ENCODE data around the gene NENF. TPM values are rescaled to one million over a fixed set of nuclear protein-coding genes. Genes with fewer than 3 reads are reported as not detected.

Gene NENF
- total RNA-seq, 1 experiment from 2014 or later, result 72.4 TPM

DNA sequence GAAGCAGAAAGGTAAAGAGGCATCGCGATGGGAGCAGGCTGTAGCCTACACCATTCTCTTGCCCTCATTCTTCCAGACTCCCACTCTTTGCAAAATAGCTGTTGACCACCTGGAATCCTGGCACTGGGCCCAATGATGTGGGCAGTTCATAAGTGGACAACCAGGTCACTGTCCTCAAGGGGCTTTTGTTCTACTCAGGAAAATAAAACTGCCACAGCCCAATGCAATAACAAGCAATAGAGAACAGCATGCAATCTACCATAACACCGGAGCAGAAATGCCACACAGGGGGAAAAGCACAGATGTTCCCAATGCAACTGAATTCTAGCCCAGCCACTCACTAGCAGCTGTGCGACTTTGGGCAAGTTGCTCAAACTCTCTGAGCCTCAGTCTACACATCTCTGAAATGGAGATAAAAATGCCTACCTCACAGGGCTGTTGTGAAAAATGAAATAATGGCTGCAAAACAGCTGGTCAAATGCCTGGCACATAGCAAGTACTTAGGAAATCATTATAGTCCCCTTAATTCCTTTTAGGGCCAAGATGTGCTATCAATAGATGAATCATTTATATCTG is 56.7 kb downstream of the NENF start:
- H3K36me3 ChIP-seq (ENCODE audit: control insufficient read depth, insufficient read depth, low read length), result no peaks in the 10 kb centered on the region
- CTCF ChIA-PET, result no interaction called here
- H3K9me3 ChIP-seq (ENCODE audit: control insufficient read depth, insufficient read depth, low read depth, low read length), result no peaks in the 10 kb centered on the region
- peak overlapping the region; percentile 35; the same call in 1 of the 2 replicates for H3K27ac ChIP-seq (ENCODE audit: low read length)
- DNase-seq (ENCODE audit: low read depth, low spot score) (no peak), ATAC-seq (no peak)
- in situ Hi-C loops (cut with HindIII; ENCODE audit: low pct_unique_long_range_greater_than_20kb, low sequenced_read_pairs) (no loop called here), intact Hi-C loops (cut with micrococcal nuclease; ENCODE audit: unreplicated experiment) (loop anchor here (5.0 kb wide), 1 partner anchor 108 kb away; no protein-coding TSS in a partner anchor)
- POLR2A ChIA-PET, result interaction anchor here (0.6 kb wide), 1 partner anchor 153 kb away, joined by 6 read pairs; no protein-coding TSS in a partner anchor
- H3K4me1 ChIP-seq (ENCODE audit: control insufficient read depth, insufficient read depth, low read length), result peaks cover 28% of the 10 kb centered on the region
- H3K4me3 ChIP-seq (ENCODE audit: low read depth in 2 of 2, low read length in 2 of 2), result no peak overlapping the region
- TF ChIP-seq POLR2AphosphoS5 (IDR thresholded peaks at IDR 0.05; ENCODE audit: low read depth, low read length) (no peak), SIN3A (IDR thresholded peaks at IDR 0.05; ENCODE audit: borderline replicate concordance, insufficient read depth, low read depth, low read length) (no peak), REST (IDR thresholded peaks at IDR 0.05; ENCODE audit: insufficient read depth in 1 of 2, low read depth in 2 of 2, low read length in 1 of 2) (no peak), TCF7L2 (IDR thresholded peaks at IDR 0.05; ENCODE audit: low read depth, low read length) (no peak)
- TF ChIP-seq, protein P1, sequence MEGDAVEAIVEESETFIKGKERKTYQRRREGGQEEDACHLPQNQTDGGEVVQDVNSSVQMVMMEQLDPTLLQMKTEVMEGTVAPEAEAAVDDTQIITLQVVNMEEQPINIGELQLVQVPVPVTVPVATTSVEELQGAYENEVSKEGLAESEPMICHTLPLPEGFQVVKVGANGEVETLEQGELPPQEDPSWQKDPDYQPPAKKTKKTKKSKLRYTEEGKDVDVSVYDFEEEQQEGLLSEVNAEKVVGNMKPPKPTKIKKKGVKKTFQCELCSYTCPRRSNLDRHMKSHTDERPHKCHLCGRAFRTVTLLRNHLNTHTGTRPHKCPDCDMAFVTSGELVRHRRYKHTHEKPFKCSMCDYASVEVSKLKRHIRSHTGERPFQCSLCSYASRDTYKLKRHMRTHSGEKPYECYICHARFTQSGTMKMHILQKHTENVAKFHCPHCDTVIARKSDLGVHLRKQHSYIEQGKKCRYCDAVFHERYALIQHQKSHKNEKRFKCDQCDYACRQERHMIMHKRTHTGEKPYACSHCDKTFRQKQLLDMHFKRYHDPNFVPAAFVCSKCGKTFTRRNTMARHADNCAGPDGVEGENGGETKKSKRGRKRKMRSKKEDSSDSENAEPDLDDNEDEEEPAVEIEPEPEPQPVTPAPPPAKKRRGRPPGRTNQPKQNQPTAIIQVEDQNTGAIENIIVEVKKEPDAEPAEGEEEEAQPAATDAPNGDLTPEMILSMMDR (IDR thresholded peaks at IDR 0.05), result no peak
- no TSS peak for BruUV-seq (replicated peaks)
- H3K27me3 ChIP-seq (ENCODE audit: control insufficient read depth, insufficient read depth, low read length), result no peaks in the 10 kb centered on the region

DNA sequence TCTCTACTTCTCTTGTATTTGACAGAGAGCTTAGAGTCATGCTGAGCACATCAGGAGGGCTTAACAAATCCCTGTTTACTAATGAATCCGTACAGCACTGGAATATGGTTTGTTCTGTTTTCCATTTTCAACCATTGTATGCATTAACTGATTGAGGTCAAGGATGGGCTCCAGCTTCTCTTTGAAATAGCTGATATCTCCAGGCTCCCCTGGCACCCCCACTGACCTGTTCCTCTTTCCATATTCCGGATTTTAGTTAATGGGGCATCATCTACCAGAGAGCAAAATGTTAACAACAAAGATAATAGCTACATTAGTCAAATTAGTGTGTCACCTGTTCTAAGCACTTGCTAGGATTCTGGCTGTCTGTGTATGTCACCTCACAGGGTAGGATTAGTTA is 57.6 kb downstream of the NENF start:
- peak overlapping the region; percentile 35; the same call in 1 of the 2 replicates for H3K27ac ChIP-seq (ENCODE audit: low read length)
- TF ChIP-seq SIN3A (IDR thresholded peaks at IDR 0.05; ENCODE audit: borderline replicate concordance, insufficient read depth, low read depth, low read length) (no peak), REST (IDR thresholded peaks at IDR 0.05; ENCODE audit: insufficient read depth in 1 of 2, low read depth in 2 of 2, low read length in 1 of 2) (no peak), TCF7L2 (IDR thresholded peaks at IDR 0.05; ENCODE audit: low read depth, low read length) (no peak), POLR2AphosphoS5 (IDR thresholded peaks at IDR 0.05; ENCODE audit: low read depth, low read length) (no peak)
- TF ChIP-seq, protein P1 (IDR thresholded peaks at IDR 0.05), result no peak
- ATAC-seq, result no peak
- H3K4me3 ChIP-seq (ENCODE audit: low read depth in 2 of 2, low read length in 2 of 2), result no peak overlapping the region
- H3K4me1 ChIP-seq (ENCODE audit: control insufficient read depth, insufficient read depth, low read length), result peaks cover 21% of the 10 kb centered on the region
- CTCF ChIA-PET, result no interaction called here
- in situ Hi-C loops (cut with HindIII; ENCODE audit: low pct_unique_long_range_greater_than_20kb, low sequenced_read_pairs) (no loop called here), intact Hi-C loops (cut with micrococcal nuclease; ENCODE audit: unreplicated experiment) (no loop called here)
- no TSS peak for BruUV-seq (replicated peaks)
- no peaks in the 10 kb centered on the region for H3K27me3 ChIP-seq (ENCODE audit: control insufficient read depth, insufficient read depth, low read length)
- no peaks in the 10 kb centered on the region for H3K36me3 ChIP-seq (ENCODE audit: control insufficient read depth, insufficient read depth, low read length)
- POLR2A ChIA-PET, result no interaction called here
- no peaks in the 10 kb centered on the region for H3K9me3 ChIP-seq (ENCODE audit: control insufficient read depth, insufficient read depth, low read depth, low read length)
- no peak for DNase-seq (ENCODE audit: low read depth, low spot score)
